AG04449 (cell line): ENCODE results near the gene LEKR1.
"Not testable (repeated sequence)": the region's sequence is repeated elsewhere in the genome, so short reads cannot be mapped to it uniquely, and the experiment has no call there.

Source experiments
- CTCF ChIA-PET: fragments of 350-600 bp; formaldehyde crosslinking; extraction: SDS; loops from one replicate; lab custom pipeline; 2021; ENCODE audit warnings: antibody characterized with exemption; lab: Yijun Ruan, JAX
- POLR2A ChIA-PET: fragments of 400-600, 350-600 bp; formaldehyde crosslinking; extraction: SDS; loops from one replicate; lab custom pipeline; 2020; ENCODE audit warnings: antibody characterized with exemption, inconsistent platforms; lab: Yijun Ruan, JAX
- DNase-seq: peaks from one replicate; pipeline ENCODE4 v3.0.0-alpha.2; 2010; ENCODE audit warnings: low read depth, low spot score
- H3K4me3 ChIP-seq: 2 replicates; pipeline ENCODE4 v1.5.1; 2011; ENCODE audit warnings: low read depth, mild to moderate bottlenecking, control low read depth, low read length
- CTCF ChIP-seq: IDR thresholded peaks from one replicate; pipeline ENCODE4 v1.5.1; 2011; ENCODE audit warnings: mild to moderate bottlenecking, moderate library complexity, low read length, control low read depth, inconsistent platforms; ENCODE audit not compliant: insufficient read depth; ENCODE audit errors: missing control alignments

Gene LEKR1

GRCh38 chr3:156899951-156900350, 73.8 kb downstream of the LEKR1 start:
- POLR2A ChIA-PET = no interaction called here
- CTCF ChIA-PET = no interaction called here
- no peak overlapping the region for H3K4me3 ChIP-seq
- TF ChIP-seq CTCF = no peak
- DNase-seq = peak; percentile 7

- CTCF ChIA-PET = interaction anchor here (1.0 kb wide), 1 partner anchor 12 kb away, joined by 4 read pairs; no protein-coding TSS in a partner anchor
- no peak for TF ChIP-seq CTCF
- H3K4me3 ChIP-seq = no peak overlapping the region
- POLR2A ChIA-PET = no interaction called here
- DNase-seq = no peak
These were observed 76.8 kb downstream of the LEKR1 start for GRCh38 chr3:156902916-156903315.

GRCh38 chr3:156906275-156906674, 80.1 kb downstream of the LEKR1 start:
- ChIA-PET CTCF (no interaction called here), POLR2A (no interaction called here)

GRCh38 chr3:156908398-156908797, 82.2 kb downstream of the LEKR1 start:
- POLR2A ChIA-PET = no interaction called here

More at GRCh38 chr3:156906275-156906674, 80.1 kb downstream of the LEKR1 start:
- DNase-seq = no peak
- no peak overlapping the region for H3K4me3 ChIP-seq
- TF ChIP-seq CTCF = no peak

GRCh38 chr3:156910022-156910421, 83.9 kb downstream of the LEKR1 start:
- no peak for TF ChIP-seq CTCF
- POLR2A ChIA-PET = no interaction called here
- CTCF ChIA-PET = no interaction called here
- no peak overlapping the region for H3K4me3 ChIP-seq
- no peak for DNase-seq

More at GRCh38 chr3:156908398-156908797, 82.2 kb downstream of the LEKR1 start:
- TF ChIP-seq CTCF = no peak
- H3K4me3 ChIP-seq = no peak overlapping the region
- CTCF ChIA-PET = no interaction called here
- DNase-seq = no peak

GRCh38 chr3:156910831-156911230, 84.7 kb downstream of the LEKR1 start:
- H3K4me3 ChIP-seq, CTCF ChIA-PET: not testable (repeated sequence)
- POLR2A ChIA-PET = interaction anchor here (0.6 kb wide), 1 partner anchor 40 kb away, joined by 3 read pairs; no protein-coding TSS in a partner anchor
- peak; percentile 26 for DNase-seq

GRCh38 chr3:156914300-156914699, 88.1 kb downstream of the LEKR1 start:
- CTCF ChIA-PET, DNase-seq, POLR2A ChIA-PET, H3K4me3 ChIP-seq: not testable (repeated sequence)
